Stomach (tissue), 4 donors: ENCODE data around the gene DYSF.

Experiments
- EP300 ChIP-seq: sonication (generic); formaldehyde crosslinking; IDR thresholded peaks from one replicate; pipeline ENCODE4 v1.6.1; 2017; ENCODE audit warnings: antibody characterized with exemption
- POLR2A ChIP-seq, 4 donors: fragments of 450-650 bp; IDR thresholded peaks; one replicate each; pipeline ENCODE4 v1.6.1; 2016; ENCODE audit warnings: antibody characterized with exemption in 4 of 4, control low read depth in 2 of 4, mild to moderate bottlenecking in 1 of 4, moderate library complexity in 1 of 4
- POLR2AphosphoS5 ChIP-seq, 3 donors: sonication (generic); formaldehyde crosslinking; IDR thresholded peaks; one replicate each; pipeline ENCODE4 v1.6.1; 2016; ENCODE audit warnings: antibody characterized with exemption in 3 of 3
- TF ChIP-seq, protein P1 (sequence below), 7 experiments: fragments of 450-650 bp in 4 of 7; fragments of 200-600 bp in 3 of 7; sonication (generic) in 3 of 7; IDR thresholded peaks; one replicate each; pipeline ENCODE4 v1.5.1; 2016 to 2019; ENCODE audit warnings: antibody characterized with exemption in 7 of 7, control low read depth in 2 of 7, mild to moderate bottlenecking in 1 of 7

GRCh38 chr2:71714601-71715240, 261.4 kb downstream of the DYSF start:
- TF ChIP-seq, protein P1, sequence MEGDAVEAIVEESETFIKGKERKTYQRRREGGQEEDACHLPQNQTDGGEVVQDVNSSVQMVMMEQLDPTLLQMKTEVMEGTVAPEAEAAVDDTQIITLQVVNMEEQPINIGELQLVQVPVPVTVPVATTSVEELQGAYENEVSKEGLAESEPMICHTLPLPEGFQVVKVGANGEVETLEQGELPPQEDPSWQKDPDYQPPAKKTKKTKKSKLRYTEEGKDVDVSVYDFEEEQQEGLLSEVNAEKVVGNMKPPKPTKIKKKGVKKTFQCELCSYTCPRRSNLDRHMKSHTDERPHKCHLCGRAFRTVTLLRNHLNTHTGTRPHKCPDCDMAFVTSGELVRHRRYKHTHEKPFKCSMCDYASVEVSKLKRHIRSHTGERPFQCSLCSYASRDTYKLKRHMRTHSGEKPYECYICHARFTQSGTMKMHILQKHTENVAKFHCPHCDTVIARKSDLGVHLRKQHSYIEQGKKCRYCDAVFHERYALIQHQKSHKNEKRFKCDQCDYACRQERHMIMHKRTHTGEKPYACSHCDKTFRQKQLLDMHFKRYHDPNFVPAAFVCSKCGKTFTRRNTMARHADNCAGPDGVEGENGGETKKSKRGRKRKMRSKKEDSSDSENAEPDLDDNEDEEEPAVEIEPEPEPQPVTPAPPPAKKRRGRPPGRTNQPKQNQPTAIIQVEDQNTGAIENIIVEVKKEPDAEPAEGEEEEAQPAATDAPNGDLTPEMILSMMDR (IDR thresholded peaks at IDR 0.05) = no peak
- no peak for TF ChIP-seq POLR2AphosphoS5 (IDR thresholded peaks at IDR 0.05)
- TF ChIP-seq POLR2A (IDR thresholded peaks at IDR 0.05) = no peak
- no peak for TF ChIP-seq EP300
